NB4 (cell line): ENCODE results near the gene MYOF.

Experiments used
- DNase-seq: peaks from one replicate; pipeline ENCODE4 v3.0.0; 2010; ENCODE audit warnings: low read depth
- H3K4me3 ChIP-seq: one replicate; pipeline ENCODE4 v1.5.1; 2011; ENCODE audit warnings: mild to moderate bottlenecking, low read depth, low read length, moderate library complexity
- MYC ChIP-seq: IDR thresholded peaks from 2 replicates; pipeline ENCODE4 v1.6.1; 2011; ENCODE audit warnings: low read depth, low read length
- POLR2A ChIP-seq: IDR thresholded peaks from 2 replicates; pipeline ENCODE4 v1.6.1; 2011; ENCODE audit warnings: mild to moderate bottlenecking; ENCODE audit not compliant: insufficient read length; ENCODE audit errors: extremely low read depth
- TF ChIP-seq, protein P1 (sequence below): IDR thresholded peaks from 2 replicates; pipeline ENCODE4 v1.6.1; 2011; ENCODE audit warnings: low read depth, low read length
- TF ChIP-seq, protein P2 (sequence below): IDR thresholded peaks from one replicate; pipeline ENCODE4 v1.5.1; 2012; ENCODE audit warnings: low read depth, low read length

MYOF gene

DNA sequence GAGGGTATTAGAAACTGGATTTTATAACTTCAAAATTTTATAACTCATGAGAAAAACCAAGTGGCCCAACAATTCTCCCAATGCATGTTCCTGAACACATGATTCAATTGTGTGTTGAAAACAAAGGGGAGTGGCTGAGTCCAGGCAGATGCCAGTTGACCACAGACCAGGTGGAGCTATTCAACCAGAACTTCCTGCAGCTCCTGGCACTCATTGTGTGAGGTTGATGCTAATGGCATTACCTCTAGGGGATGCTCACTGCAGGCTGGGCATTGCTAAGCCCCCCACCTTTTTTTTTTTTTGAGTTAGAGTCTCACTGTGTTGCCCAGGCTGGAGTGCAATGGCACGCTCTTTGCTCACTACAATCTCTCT is 20.3 kb downstream of the MYOF start:
- no peak overlapping the region for H3K4me3 ChIP-seq
- DNase-seq, result peak; percentile 63
- TF ChIP-seq MYC, result no peak
- TF ChIP-seq, protein P1, sequence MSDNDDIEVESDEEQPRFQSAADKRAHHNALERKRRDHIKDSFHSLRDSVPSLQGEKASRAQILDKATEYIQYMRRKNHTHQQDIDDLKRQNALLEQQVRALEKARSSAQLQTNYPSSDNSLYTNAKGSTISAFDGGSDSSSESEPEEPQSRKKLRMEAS, result peak; percentile 52

DNA sequence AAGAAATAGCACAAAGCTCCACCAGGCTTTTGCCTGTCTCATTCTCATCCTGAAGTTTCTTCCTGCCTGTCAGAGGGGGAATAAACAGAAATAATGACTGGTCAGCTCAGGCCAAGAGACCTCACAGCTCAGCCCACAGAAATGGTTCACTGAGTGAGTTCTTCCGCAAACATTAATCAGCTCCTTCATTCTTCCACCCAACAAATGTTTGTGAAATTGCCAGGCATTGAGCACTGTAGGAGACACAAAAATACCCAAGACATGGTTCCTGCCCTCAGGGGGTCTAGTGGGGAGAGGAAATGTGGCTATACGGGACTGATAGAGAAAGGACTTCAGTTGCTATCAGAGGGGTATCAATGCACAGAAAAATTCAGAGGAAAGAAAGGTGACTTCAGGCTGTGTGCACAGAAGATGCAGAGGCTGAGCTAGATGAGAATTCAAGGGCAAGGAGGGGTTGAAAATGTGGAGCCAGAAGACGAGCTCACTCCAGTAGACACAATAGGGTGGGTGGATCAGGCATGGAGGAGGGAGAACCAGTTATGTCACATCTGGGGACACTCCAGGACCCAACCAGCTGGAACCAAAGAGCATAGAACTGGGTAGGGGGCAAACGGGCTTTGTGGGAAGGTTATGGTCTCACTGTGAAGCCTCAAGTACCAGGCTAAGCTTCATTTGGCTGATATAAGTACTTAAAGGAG is 20.9 kb downstream of the MYOF start:
- no peak for DNase-seq
- no peak overlapping the region for H3K4me3 ChIP-seq
- TF ChIP-seq POLR2A (no peak), MYC (no peak)
- TF ChIP-seq, protein P1, result no peak
- TF ChIP-seq, protein P2, sequence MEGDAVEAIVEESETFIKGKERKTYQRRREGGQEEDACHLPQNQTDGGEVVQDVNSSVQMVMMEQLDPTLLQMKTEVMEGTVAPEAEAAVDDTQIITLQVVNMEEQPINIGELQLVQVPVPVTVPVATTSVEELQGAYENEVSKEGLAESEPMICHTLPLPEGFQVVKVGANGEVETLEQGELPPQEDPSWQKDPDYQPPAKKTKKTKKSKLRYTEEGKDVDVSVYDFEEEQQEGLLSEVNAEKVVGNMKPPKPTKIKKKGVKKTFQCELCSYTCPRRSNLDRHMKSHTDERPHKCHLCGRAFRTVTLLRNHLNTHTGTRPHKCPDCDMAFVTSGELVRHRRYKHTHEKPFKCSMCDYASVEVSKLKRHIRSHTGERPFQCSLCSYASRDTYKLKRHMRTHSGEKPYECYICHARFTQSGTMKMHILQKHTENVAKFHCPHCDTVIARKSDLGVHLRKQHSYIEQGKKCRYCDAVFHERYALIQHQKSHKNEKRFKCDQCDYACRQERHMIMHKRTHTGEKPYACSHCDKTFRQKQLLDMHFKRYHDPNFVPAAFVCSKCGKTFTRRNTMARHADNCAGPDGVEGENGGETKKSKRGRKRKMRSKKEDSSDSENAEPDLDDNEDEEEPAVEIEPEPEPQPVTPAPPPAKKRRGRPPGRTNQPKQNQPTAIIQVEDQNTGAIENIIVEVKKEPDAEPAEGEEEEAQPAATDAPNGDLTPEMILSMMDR, result no peak

DNA sequence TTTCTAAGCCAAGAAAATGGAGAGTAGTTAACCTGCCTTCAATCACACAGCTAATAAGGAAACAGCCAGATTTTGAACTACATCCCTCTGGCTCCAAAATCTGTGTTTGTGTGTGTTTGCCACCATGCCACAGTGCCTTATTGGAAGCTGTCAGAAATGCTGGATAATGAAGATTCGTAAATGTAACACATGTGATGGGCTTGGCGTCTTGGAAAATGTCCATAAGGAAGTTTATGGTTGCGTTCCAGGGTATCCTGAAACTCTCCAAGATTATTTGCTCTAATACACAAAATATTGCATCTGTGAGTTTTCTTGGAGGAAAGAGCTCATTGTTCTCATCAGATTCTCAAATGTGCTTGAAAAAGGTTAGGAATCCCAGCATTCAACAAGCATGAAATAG is 22.7 kb downstream of the MYOF start:
- no peak overlapping the region for H3K4me3 ChIP-seq
- no peak for DNase-seq

DNA sequence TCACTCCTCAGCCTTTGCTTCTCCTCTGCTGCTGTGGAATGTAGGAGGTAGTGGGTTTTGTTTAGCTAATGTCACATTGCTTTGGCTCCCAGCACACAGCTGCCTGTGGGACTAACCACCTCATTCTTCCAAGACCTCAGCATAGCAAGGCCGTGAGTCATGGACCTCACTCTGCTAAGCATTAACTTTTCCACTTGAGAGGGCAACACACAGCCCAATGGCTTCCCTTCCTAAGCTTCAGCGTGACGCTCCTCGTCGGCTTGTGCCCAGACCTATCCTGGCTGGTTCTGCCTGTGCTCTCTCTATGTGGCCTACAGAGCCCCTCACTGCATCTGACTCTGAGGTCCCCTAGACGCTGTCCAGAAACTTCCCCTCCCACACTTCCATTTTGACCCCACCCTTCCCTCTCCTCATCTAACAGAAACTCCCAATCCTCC is 23.3 kb downstream of the MYOF start:
- DNase-seq, result peak; percentile 62
- no peak for TF ChIP-seq POLR2A
- TF ChIP-seq MYC, result no peak
- TF ChIP-seq, protein P1, result no peak
- TF ChIP-seq, protein P2, result no peak
- H3K4me3 ChIP-seq, result no peak overlapping the region

More for the DNA sequence above, 22.7 kb downstream of the MYOF start:
- TF ChIP-seq, protein P2, result no peak
- TF ChIP-seq, protein P1, result no peak
- TF ChIP-seq POLR2A, result no peak

DNA sequence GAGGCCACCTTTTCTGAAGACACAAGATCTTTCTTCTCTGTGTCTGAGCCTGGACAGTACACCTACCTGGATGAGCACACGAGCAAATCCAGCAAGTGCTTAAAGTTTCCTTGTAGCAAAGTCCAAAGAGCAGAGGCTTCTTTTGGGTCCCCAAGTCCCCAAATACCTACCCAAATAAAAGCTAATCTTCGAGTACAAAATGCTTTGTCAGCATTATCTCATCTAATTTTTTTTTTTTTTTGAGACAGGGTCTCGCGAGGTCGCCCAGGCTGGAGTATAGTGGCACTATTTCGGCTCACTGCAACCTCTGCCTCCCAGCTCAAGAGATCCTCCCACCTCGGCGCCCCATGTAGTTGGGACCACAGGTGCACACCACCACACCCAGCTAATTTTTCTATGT is 24.6 kb downstream of the MYOF start:
- DNase-seq, result no peak
- no peak overlapping the region for H3K4me3 ChIP-seq
- TF ChIP-seq MYC (no peak), POLR2A (no peak)
- TF ChIP-seq, protein P1, result no peak
- TF ChIP-seq, protein P2, result no peak

DNA sequence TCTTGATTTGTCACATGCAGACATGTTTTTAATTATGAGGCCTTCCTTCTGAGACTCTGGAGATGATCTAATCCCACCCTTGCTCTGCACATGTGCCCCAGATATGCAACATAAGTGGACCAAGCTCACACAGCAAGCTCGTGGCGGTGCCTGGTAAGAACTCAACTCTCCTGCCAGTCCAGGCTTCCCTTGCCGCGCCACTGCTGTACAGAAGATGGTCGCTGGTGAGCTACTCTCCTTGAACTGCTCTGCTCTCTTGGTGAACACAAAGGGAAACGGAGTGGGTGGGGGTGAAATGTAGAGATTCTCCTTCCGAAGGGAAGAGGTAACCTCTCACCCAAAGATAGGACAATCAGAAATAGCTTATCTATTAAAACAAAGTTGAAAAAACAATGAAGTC is 25.7 kb downstream of the MYOF start:
- DNase-seq, result no peak
- no peak overlapping the region for H3K4me3 ChIP-seq
- TF ChIP-seq, protein P1, result no peak
- TF ChIP-seq, protein P2, result no peak
- TF ChIP-seq MYC (no peak), POLR2A (no peak)
